Measurements from ENCODE around the gene FAM107B. TPM values are rescaled to one million over a fixed set of nuclear protein-coding genes. Genes with fewer than 3 reads are reported as not detected.
"Not testable (repeated sequence)": the region's sequence is repeated elsewhere in the genome, so short reads cannot be mapped to it uniquely, and the experiment has no call there.

FAM107B gene
- total RNA-seq, 1 donor from 2014 or later = 82.8 TPM

- no peak for DNase-seq
Measured at GRCh38 chr10:14691359-14691758, 83.3 kb downstream of the FAM107B start.

- no peak for DNase-seq
Measured at GRCh38 chr10:14688606-14689005, 86.1 kb downstream of the FAM107B start.

GRCh38 chr10:14688189-14688588, 86.5 kb downstream of the FAM107B start:
- DNase-seq = not testable (repeated sequence)

- DNase-seq = no peak
Measured at GRCh38 chr10:14687340-14687739, 87.4 kb downstream of the FAM107B start.

GRCh38 chr10:14686356-14686755, 88.3 kb downstream of the FAM107B start:
- DNase-seq = no peak

GRCh38 chr10:14684354-14684753, 90.3 kb downstream of the FAM107B start:
- DNase-seq = no peak

- DNase-seq = no peak
Measured at GRCh38 chr10:14683256-14683655, 91.4 kb downstream of the FAM107B start.

- no peak for DNase-seq
Measured at GRCh38 chr10:14681802-14682201, 92.9 kb downstream of the FAM107B start.

- DNase-seq = no peak
Measured at GRCh38 chr10:14681305-14681704, 93.4 kb downstream of the FAM107B start.

GRCh38 chr10:14678637-14679036, 96.1 kb downstream of the FAM107B start:
- DNase-seq = no peak

- DNase-seq = no peak
Measured at GRCh38 chr10:14676732-14677131, 98.0 kb downstream of the FAM107B start.

GRCh38 chr10:14674376-14675050, 100.2 kb downstream of the FAM107B start:
- no peak for DNase-seq

GRCh38 chr10:14673189-14673861, 101.4 kb downstream of the FAM107B start:
- no peak for DNase-seq

GRCh38 chr10:14671386-14671831, 103.3 kb downstream of the FAM107B start:
- DNase-seq = no peak

- DNase-seq = no peak
Measured at GRCh38 chr10:14670551-14671240, 104.0 kb downstream of the FAM107B start.

GRCh38 chr10:14669576-14669975, 105.1 kb downstream of the FAM107B start:
- DNase-seq = no peak

GRCh38 chr10:14667781-14668180, 106.9 kb downstream of the FAM107B start:
- DNase-seq = no peak

GRCh38 chr10:14667280-14667679, 107.4 kb downstream of the FAM107B start:
- no peak for DNase-seq

GRCh38 chr10:14665865-14666857, 108.5 kb downstream of the FAM107B start:
- DNase-seq = no peak

- no peak for DNase-seq
Measured at GRCh38 chr10:14665304-14665703, 109.4 kb downstream of the FAM107B start.

- no peak for DNase-seq
Measured at GRCh38 chr10:14664345-14664744, 110.4 kb downstream of the FAM107B start.

- DNase-seq = no peak
Measured at GRCh38 chr10:14661818-14662217, 112.9 kb downstream of the FAM107B start.

All from occipital lobe (tissue), 2 donors.